A204.1 (cell line): ENCODE data around the gene BABAM2.
"Not testable (repeated sequence)": the region's sequence is repeated elsewhere in the genome, so short reads cannot be mapped to it uniquely, and the experiment has no call there.

Experiments
- FAIRE-seq: peaks from 2 replicates; lab custom pipeline; 2012; peaks lifted over from hg19 to GRCh38; lab: Jason Lieb, UNC

BABAM2 gene

GRCh38 chr2:28217042-28217740 lies 326.7 kb downstream of the BABAM2 start:
- FAIRE-seq: no peak

GRCh38 chr2:28219138-28219537 lies 328.6 kb downstream of the BABAM2 start:
- FAIRE-seq: no peak

GRCh38 chr2:28219758-28220368 lies 329.3 kb downstream of the BABAM2 start:
- no peak for FAIRE-seq

GRCh38 chr2:28224648-28225472 lies 334.3 kb downstream of the BABAM2 start:
- no peak for FAIRE-seq

- no peak for FAIRE-seq
Observed at GRCh38 chr2:28225473-28226080, 335.0 kb downstream of the BABAM2 start.

GRCh38 chr2:28226558-28226957 lies 336.0 kb downstream of the BABAM2 start:
- FAIRE-seq: no peak

GRCh38 chr2:28227498-28227897 lies 337.0 kb downstream of the BABAM2 start:
- no peak for FAIRE-seq

- no peak for FAIRE-seq
Observed at GRCh38 chr2:28228434-28228995, 338.0 kb downstream of the BABAM2 start.

GRCh38 chr2:28231110-28231631 lies 340.6 kb downstream of the BABAM2 start:
- FAIRE-seq: no peak

GRCh38 chr2:28232295-28232694 lies 341.8 kb downstream of the BABAM2 start:
- no peak for FAIRE-seq

- FAIRE-seq: no peak
Observed at GRCh38 chr2:28233164-28233676, 342.7 kb downstream of the BABAM2 start.

GRCh38 chr2:28234807-28235206 lies 344.3 kb downstream of the BABAM2 start:
- FAIRE-seq: no peak

- no peak for FAIRE-seq
Observed at GRCh38 chr2:28239207-28239606, 348.7 kb downstream of the BABAM2 start.

- FAIRE-seq: no peak
Observed at GRCh38 chr2:28240937-28241336, 350.4 kb downstream of the BABAM2 start.

GRCh38 chr2:28247290-28247689 lies 356.8 kb downstream of the BABAM2 start:
- no peak for FAIRE-seq

- no peak for FAIRE-seq
Observed at GRCh38 chr2:28247734-28248133, 357.2 kb downstream of the BABAM2 start.

GRCh38 chr2:28248511-28248910 lies 358.0 kb downstream of the BABAM2 start:
- FAIRE-seq: no peak

- no peak for FAIRE-seq
Observed at GRCh38 chr2:28250006-28250405, 359.5 kb downstream of the BABAM2 start.

GRCh38 chr2:28251337-28251736 lies 360.8 kb downstream of the BABAM2 start:
- FAIRE-seq: no peak

- FAIRE-seq: no peak
Observed at GRCh38 chr2:28252311-28252710, 361.8 kb downstream of the BABAM2 start.

GRCh38 chr2:28253543-28253942 lies 363.0 kb downstream of the BABAM2 start:
- no peak for FAIRE-seq

GRCh38 chr2:28255231-28255630 lies 364.7 kb downstream of the BABAM2 start:
- FAIRE-seq: not testable (repeated sequence)
